MM.1S (cell line): ENCODE results near the gene UBLCP1.

Experiments
- EZH2 ChIP-seq: fragments of 300-600 bp; sonication (generic); optimal IDR thresholded peaks from 2 replicates; pipeline ENCODE3; 2017; ENCODE audit warnings: low read depth, mild to moderate bottlenecking, antibody characterized with exemption, low read length, mixed read lengths
- TF ChIP-seq, protein P1 (sequence below): fragments of 300-600 bp; sonication (generic); IDR thresholded peaks from 2 replicates; pipeline ENCODE4 v1.5.1; 2016; ENCODE audit warnings: antibody characterized with exemption, low read length, mixed read lengths

DNA sequence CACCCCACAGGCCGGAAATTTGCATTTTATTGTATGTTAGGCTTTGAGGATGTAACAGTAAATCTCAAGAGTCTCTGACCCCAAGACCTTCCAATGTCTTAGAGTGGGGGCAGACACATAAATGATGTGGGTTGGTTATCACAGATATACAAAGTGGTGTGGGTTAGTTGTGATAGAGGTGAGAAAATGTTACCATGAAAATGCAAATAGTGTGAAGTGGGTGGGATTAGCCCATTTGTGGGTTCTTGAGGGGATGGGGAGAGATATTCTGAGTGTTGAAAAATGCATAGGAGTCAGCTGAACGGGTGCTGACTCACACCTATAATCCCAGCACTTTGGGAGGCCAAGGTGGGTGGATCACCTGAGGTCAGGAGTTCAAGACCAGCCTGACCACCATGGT is 45.9 kb upstream of the UBLCP1 start:
- no peak for TF ChIP-seq EZH2
- TF ChIP-seq, protein P1, sequence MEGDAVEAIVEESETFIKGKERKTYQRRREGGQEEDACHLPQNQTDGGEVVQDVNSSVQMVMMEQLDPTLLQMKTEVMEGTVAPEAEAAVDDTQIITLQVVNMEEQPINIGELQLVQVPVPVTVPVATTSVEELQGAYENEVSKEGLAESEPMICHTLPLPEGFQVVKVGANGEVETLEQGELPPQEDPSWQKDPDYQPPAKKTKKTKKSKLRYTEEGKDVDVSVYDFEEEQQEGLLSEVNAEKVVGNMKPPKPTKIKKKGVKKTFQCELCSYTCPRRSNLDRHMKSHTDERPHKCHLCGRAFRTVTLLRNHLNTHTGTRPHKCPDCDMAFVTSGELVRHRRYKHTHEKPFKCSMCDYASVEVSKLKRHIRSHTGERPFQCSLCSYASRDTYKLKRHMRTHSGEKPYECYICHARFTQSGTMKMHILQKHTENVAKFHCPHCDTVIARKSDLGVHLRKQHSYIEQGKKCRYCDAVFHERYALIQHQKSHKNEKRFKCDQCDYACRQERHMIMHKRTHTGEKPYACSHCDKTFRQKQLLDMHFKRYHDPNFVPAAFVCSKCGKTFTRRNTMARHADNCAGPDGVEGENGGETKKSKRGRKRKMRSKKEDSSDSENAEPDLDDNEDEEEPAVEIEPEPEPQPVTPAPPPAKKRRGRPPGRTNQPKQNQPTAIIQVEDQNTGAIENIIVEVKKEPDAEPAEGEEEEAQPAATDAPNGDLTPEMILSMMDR = no peak
